Thyroid gland (tissue), 4 donors: ENCODE measurements around the gene LGR6.

Source experiments
- POLR2A ChIP-seq, 2 donors: fragments of 450-650 bp; IDR thresholded peaks; one replicate each; pipeline ENCODE4 v1.6.1; 2017; ENCODE audit warnings: antibody characterized with exemption in 2 of 2, mild to moderate bottlenecking in 2 of 2, moderate library complexity in 1 of 2
- TF ChIP-seq, protein P1 (sequence below), 6 experiments: fragments of 200-600 bp in 3 of 6; fragments of 450-650 bp in 3 of 6; sonication (generic) in 3 of 6; IDR thresholded peaks; one replicate each; pipeline ENCODE4 v1.5.1; 2016 to 2019; ENCODE audit warnings: antibody characterized with exemption in 6 of 6, mild to moderate bottlenecking in 2 of 6, inconsistent platforms in 1 of 6, moderate library complexity in 1 of 6

DNA sequence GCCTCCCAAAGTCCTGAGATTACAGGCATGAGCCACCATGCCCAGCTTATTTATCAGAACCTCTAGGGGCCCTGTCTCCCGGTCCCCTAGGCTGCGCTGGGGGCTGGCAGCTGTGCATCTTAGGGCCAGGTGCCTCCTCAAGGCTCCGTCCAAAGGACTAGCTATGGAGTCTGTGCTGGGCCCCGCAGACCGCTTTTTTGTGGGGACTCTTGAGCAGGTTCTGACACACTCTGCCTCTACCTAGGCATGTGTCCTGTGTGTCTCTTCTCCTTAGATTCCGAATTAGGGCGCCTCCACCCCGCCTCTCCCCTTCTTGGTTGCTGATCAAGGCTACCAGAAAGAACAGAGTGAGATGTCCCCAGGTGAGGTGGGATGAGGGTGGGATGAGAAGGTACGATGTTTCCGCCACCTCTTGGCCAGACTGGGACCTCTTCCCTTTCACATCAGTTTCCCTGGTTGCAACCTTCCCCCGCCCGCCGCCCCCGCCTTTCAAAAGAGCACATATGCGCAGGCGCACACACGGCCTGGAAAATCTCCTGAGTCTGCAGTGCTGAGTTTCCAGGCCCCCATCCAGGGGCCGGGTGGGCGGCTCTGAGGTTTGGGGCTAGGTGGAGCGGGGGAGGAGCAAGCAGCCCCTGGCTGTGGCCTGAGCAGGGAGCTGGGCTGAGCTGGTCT is 28.2 kb upstream of the LGR6 start:
- TF ChIP-seq POLR2A (IDR thresholded peaks at IDR 0.05): no peak
- TF ChIP-seq, protein P1, sequence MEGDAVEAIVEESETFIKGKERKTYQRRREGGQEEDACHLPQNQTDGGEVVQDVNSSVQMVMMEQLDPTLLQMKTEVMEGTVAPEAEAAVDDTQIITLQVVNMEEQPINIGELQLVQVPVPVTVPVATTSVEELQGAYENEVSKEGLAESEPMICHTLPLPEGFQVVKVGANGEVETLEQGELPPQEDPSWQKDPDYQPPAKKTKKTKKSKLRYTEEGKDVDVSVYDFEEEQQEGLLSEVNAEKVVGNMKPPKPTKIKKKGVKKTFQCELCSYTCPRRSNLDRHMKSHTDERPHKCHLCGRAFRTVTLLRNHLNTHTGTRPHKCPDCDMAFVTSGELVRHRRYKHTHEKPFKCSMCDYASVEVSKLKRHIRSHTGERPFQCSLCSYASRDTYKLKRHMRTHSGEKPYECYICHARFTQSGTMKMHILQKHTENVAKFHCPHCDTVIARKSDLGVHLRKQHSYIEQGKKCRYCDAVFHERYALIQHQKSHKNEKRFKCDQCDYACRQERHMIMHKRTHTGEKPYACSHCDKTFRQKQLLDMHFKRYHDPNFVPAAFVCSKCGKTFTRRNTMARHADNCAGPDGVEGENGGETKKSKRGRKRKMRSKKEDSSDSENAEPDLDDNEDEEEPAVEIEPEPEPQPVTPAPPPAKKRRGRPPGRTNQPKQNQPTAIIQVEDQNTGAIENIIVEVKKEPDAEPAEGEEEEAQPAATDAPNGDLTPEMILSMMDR (IDR thresholded peaks at IDR 0.05): no peak
